NCI-H345 (cell line): ENCODE results near the gene PRUNE1.

ENCODE experiments used
- DNase-seq: peaks from one replicate; lab custom pipeline; 2025; lab: John Stamatoyannopoulos, UW

PRUNE1 gene

DNA sequence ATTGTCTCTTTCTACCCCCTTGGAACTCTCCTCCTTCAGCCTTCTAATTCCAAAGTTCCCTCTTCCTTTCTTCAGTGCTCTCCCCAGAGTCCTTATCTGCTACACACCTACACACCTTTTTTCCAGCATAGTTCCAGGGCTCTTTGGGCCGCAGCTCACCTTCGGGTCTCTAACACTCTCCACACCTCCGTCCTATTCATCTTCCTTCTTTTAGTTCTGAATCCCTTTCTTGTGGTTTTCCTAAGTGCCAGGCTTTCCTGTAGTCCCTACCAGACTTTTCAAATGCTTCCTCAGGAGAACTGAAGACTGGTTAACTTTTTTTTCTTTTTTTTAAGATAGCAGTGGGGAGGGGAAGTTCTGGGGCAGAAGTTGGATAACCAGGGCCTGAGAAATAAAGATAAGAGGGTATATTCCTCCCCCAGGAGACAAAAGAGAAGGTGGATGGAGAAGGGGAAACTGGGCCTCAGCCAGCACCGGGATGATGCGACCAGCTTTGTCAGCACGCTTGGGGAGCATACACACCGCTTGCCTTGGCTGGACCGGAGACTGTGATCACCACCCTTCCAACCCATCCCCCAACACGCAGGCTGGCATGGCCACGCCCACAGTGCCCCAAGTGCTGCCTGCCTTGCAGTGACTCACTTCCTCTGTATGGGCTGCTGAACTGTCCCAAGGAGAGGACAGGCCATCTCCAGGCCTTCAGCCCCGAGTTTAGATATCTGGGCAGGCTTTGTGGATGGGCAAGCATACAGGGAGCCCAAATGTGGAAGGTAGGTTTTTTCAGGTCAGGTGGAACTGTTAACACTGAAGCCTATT, 31.2 kb upstream of the PRUNE1 start:
- no peak for DNase-seq

DNA sequence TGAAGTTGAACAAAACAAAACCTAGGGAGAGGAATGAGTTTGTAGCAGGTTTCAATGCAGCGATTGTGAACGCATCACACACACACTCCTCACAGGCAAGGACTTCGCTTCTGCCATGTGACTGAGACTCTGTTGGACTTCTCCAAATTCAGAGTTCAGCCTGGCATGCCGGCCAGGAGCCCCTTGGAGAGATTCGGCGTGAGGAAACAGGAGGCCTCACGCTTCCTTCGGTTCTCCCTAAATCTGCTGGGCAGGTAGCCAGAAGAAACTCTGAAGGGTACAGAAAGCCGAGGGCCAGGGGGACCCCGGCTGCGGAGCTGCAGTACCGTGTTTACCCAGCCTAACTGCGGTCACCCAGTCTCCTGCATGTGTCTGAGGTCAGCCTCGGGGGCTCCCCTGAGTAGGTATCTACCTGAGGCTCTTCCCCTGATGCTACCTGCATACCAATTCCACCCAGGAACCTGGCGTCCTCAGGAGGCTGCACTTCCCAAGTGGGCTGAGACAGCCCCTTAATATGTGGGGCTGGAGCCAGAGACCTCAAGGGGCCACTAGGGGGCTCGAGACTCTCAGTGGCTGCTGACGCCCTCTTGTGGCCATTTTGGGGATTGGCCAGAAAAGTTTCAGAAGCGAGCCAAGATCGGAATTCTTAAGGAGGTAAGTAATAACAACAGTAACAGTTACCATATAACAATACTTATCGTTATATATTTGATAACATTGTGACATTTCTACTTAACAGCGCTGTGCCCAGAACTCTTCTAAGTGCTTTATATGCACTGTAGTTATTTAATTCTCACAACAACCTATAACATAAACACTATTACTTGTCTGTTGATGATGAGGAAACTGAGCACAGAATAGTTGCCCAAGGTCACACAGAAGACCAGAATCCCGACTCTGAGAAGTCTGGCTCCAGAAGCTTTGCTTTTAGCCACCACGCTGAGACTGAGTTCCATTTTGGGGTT, 28.9 kb upstream of the PRUNE1 start:
- DNase-seq = peak; percentile 97

DNA sequence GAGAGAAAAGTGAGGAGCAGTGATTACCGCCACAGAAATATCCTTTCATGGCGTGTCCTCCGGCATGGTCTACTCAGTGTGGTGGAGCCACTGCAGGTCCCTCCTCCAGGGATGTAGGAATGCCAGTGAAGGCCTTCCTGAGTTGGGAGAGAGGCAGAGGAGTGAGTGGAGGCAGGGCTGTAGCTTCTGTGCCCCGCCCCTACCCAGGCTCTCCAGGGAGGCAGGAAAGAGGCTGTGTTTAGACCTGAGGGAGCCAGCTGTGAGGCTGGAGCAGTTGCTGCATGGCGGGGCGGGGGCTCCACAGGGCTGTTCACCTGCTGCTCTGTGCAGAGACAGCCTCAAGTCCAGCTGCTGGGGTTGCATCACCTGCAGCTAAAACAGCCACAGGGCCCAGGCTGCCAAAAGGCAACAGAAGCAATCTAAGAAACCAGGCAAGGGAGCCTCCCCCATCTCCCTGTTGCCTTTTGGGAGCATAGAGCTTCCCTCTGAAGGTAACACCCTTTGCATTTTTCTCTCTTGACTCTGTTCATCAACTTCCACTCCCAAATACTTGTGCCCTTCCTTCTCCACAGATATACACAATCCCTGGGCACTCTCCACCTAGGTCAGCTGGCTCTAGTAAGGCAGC, 27.0 kb upstream of the PRUNE1 start:
- DNase-seq = peak; percentile 97

GRCh38 chr1:150981805-150982712, 26.2 kb upstream of the PRUNE1 start, which contains the start of gene ANXA9:
TSS of gene ANXA9 (plus strand) at chr1:150982292. CDS start at chr1:150983106, 814 bp downstream.
- no peak for DNase-seq

DNA sequence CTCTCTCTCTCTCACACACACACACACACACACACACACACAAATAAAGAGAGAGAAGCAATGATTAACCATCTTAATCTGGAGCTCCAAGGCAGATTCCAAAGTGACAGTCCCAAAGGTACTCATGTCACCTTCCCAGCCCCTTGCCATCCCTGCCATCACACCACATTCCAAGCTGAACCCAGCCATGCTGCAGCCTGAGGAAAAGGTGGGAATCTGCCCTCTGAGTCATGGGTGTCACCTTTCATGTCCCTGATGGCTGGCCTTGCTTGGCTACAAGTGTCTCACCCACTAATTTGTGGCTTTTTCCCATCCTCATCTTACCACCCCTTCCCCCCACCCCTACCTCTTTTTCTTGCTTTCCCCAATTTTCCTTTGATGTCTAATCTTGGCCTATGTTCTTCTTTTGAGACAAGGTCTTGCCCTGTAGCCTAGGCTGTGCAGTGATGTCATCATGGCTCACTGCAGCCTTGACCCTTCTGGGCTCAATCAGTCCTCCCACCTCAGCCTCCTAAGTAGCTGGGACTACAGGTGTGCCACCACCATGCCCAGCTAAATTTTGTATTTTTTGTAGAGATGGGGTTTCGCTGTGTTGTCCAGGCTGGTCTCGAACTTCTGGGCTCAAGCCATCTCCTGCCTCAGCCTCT, 22.9 kb upstream of the PRUNE1 start:
- no peak for DNase-seq

DNA sequence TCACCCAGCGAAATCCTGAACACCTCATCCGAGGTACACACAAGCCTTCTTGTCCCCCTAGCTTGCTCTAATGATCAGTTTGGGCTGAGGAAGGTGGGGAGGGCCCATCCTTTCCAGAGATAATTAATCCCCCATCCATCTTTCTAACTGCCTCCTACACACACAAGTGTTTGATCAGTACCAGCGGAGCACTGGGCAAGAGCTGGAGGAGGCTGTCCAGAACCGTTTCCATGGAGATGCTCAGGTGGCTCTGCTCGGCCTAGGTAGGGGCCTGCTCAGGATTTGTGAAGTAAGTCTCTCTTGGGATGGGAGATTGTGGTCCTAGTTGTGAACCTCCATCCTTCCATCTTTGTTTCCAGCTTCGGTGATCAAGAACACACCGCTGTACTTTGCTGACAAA, 20.3 kb upstream of the PRUNE1 start:
- DNase-seq = peak; percentile 49

DNA sequence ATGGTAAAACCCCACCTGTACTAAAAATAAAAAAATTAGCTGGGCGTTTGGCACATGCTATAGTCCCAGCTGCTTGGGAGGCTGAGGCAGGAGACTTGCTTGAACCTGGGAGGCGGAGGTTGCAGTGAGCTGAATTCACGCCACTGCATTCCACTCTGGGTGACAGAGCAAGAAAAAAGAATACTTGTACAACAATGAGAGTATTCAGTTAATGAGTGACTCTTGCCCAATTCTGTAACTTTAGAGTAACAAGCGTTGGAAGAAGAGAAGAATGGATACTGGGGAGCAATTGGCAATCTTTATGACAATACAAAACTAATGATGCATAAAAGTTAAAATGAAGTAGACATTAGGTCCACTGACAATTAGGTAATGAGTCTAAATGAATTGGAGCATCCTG, 15.6 kb upstream of the PRUNE1 start:
- DNase-seq = no peak

- DNase-seq = no peak
Observed at GRCh38 chr1:150994248-150994647, 14.0 kb upstream of the PRUNE1 start.

GRCh38 chr1:150995460-150995859, 12.8 kb upstream of the PRUNE1 start:
- DNase-seq = no peak

DNA sequence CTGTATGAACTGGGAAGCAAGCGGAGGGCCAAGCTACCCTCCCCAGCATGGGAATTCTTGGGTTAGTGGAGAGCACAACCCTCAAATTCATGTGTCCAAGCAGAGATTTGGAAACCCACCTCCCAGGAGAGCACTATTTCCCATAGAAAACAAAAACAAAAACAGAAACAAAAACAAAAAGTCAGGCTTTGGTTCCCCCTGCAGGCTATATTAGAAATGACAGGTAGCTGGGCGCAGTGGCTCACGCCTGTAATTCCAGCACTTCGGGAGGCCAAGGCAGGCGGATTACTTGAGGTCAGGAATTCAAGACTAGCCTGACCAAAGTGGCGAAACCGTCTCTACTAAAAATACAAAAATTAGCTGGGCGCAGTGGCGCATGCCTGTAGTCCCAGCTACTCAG, 12.4 kb upstream of the PRUNE1 start:
- DNase-seq = peak; percentile 57

- no peak for DNase-seq
Observed at GRCh38 chr1:150997126-150997872, 10.9 kb upstream of the PRUNE1 start.

GRCh38 chr1:150997949-150998348, 10.3 kb upstream of the PRUNE1 start:
- DNase-seq = no peak

- no peak for DNase-seq
Observed at GRCh38 chr1:150999051-150999674, 9.1 kb upstream of the PRUNE1 start.

DNA sequence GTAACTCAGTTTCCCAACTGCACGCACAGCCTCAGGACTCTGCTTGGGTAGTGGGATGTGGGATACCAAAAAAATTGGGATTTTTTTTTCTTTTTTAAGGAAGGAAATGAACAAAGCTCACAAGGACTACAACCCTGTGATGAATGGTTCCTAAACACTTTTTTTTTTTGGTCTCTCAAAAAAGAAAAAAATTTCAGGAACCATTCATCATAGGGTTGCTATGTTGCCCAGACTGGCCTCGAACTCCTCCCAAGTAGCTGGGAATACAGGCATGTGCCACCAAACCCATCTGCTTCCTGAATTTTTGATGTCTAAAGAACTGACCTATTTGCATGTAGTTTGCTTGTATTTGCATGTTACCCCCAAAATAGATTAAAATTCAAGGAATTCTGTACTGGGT, 8.3 kb upstream of the PRUNE1 start:
- no peak for DNase-seq

DNA sequence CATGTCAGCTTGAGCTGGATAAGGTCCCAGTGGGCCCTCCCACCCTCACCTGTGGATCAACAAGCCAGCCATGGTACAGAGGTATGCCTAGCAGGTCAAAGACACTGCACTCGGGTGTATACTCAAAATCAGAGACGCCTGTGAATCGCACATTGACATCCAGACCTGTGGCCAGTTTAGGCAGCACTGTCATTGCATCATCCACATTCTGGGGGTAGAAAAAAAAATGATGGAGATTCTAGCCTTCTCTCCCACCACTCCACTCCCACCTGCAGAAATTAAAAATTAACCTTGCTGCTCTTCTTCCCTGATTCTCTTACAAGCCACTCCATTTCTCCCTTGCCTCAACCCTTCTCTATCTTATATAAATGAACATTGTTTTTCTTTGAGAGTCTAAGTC, 7.8 kb upstream of the PRUNE1 start:
- no peak for DNase-seq

- DNase-seq = no peak
Observed at GRCh38 chr1:151001602-151002001, 6.6 kb upstream of the PRUNE1 start.

DNA sequence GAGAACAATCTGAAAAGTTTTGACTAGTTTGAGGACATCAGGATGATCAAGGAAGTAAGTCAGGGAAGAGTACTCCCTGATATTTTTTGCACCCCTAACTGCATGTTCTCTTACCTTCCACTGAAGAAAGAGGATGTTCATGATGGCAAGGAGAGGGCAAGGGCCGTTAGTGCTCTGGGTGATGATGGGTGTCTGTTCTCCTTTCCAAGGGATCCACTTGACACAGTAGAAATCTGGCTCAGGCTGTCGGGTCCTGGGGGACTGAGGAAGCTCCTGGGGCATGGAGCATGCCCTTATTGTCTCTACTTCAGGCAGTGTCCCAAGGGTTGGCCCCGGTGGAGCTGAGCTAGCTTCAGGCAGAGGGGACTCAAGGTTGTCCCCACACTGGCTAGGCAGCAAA, 6.2 kb upstream of the PRUNE1 start:
- no peak for DNase-seq

DNA sequence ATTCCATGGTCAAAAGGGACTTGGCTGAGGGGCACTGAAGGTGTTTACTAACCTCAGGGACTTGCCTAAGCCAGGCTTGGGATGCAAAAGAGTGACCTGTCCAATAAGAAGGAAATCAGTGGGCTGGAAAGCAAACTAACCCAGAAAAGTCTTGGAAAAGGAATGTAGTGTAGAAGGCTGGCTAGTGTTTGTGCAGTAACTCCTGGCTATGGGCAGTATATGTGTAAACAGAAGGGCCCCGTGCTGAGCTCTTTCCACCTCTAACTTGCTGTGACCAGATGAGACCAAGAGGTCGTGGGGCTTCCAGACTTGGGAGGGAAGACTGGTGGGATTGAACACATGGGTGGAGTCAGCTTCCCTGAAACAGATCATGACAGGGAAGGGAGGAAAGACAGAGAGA, 5.6 kb upstream of the PRUNE1 start:
- DNase-seq = no peak

- no peak for DNase-seq
Observed at GRCh38 chr1:151003180-151003579, 5.1 kb upstream of the PRUNE1 start.
